Mucosa of descending colon (tissue), 3 donors: ENCODE data around the gene SMIM8. TPM values are rescaled to one million over a fixed set of nuclear protein-coding genes. Genes with fewer than 3 reads are reported as not detected.

Experiments
- ATAC-seq: fragments of 200-7000 bp; cut with Tn5 transposase; one replicate; pipeline ENCODE4 v1.9.1; 2020; ENCODE audit warnings: mild to moderate bottlenecking, moderate library complexity
- DNase-seq, 3 donors: peaks; one replicate each; pipeline ENCODE4 v3.0.0-alpha.2; 2020
- H3K36me3 ChIP-seq: fragments of 200-600 bp; one replicate; pipeline ENCODE4 v1.8.0; 2021; ENCODE audit warnings: low read depth, mild to moderate bottlenecking
- H3K4me1 ChIP-seq: fragments of 200-600 bp; one replicate; pipeline ENCODE4 v1.8.0; 2021; ENCODE audit warnings: low read depth, mild to moderate bottlenecking
- H3K4me3 ChIP-seq: fragments of 200-600 bp; one replicate; pipeline ENCODE4 v1.8.0; 2021; ENCODE audit warnings: mild to moderate bottlenecking
- H3K9me3 ChIP-seq: fragments of 200-600 bp; one replicate; pipeline ENCODE4 v1.8.0; 2021; ENCODE audit warnings: mild to moderate bottlenecking
- CTCF ChIP-seq: fragments of 200-600 bp; IDR thresholded peaks from one replicate; pipeline ENCODE4 v1.8.0; 2022; ENCODE audit warnings: antibody characterized with exemption, mild to moderate bottlenecking
- intact Hi-C, 2 donors: fragments of 100-400 bp; cut with DNase I in 1 of 2; cut with micrococcal nuclease in 1 of 2; formaldehyde crosslinking; loops; one replicate each; pipeline versions ENCODE4 v1.11.0 to v1.11.1; 2022; cut with DNase I, micrococcal nuclease
- total RNA-seq, 3 donors: library from RNA; stranded (reverse); fragmentation: NEBNext Ultra II Directional in 2 of 3; extraction: Animal tissue kit (Norgen Biotek cat#: 25700) in 2 of 3; gene quantifications; one replicate each; pipeline versions ENCODE4 v1.2.1 to v1.2.4, GENCODE V29; 2021 to 2023
- donor health status: DM: no; HTN: no; CAD: no; lungs with moderate emphysema.
- donor health status: DM: no; HTN: no; CAD: no.
- donor health status: DM: no; HTN: yes; CAD: no.

Gene SMIM8
- total RNA-seq, 3 donors from 2014 or later = 10.9 to 18.9 (median 13.2) TPM

GRCh38 chr6:87373377-87373776 is 51.0 kb downstream of the SMIM8 start:
- TF ChIP-seq CTCF = no peak
- ATAC-seq = no peak
- H3K36me3 ChIP-seq = no peaks in the 10 kb centered on the region
- peaks cover 3% of the 10 kb centered on the region for H3K9me3 ChIP-seq
- DNase-seq = no peak
- intact Hi-C loops = no loop called here
- no peaks in the 10 kb centered on the region for H3K4me1 ChIP-seq
- no peak overlapping the region for H3K4me3 ChIP-seq

GRCh38 chr6:87375315-87375714 is 52.9 kb downstream of the SMIM8 start:
- H3K4me1 ChIP-seq = no peaks in the 10 kb centered on the region
- ATAC-seq = no peak
- no peak for TF ChIP-seq CTCF
- intact Hi-C loops = no loop called here
- no peaks in the 10 kb centered on the region for H3K9me3 ChIP-seq
- no peak for DNase-seq
- no peaks in the 10 kb centered on the region for H3K36me3 ChIP-seq
- no peak overlapping the region for H3K4me3 ChIP-seq

GRCh38 chr6:87376643-87377042 is 54.3 kb downstream of the SMIM8 start:
- no peak for DNase-seq
- TF ChIP-seq CTCF = no peak
- Histone ChIP-seq H3K36me3 (no peaks in the 10 kb centered on the region), H3K4me1 (no peaks in the 10 kb centered on the region), H3K9me3 (no peaks in the 10 kb centered on the region), H3K4me3 (no peak overlapping the region)
- intact Hi-C loops = no loop called here
- ATAC-seq = no peak

- Histone ChIP-seq H3K9me3 (no peaks in the 10 kb centered on the region), H3K4me1 (no peaks in the 10 kb centered on the region), H3K4me3 (no peak overlapping the region), H3K36me3 (no peaks in the 10 kb centered on the region)
- DNase-seq (no peak), ATAC-seq (no peak)
- intact Hi-C loops = no loop called here
- no peak for TF ChIP-seq CTCF
Observed at GRCh38 chr6:87378947-87379346, 56.6 kb downstream of the SMIM8 start.

GRCh38 chr6:87382861-87383260 is 60.5 kb downstream of the SMIM8 start:
- intact Hi-C loops = no loop called here
- ATAC-seq = no peak

More at GRCh38 chr6:87382861-87383260, 60.5 kb downstream of the SMIM8 start:
- H3K4me3 ChIP-seq = no peak overlapping the region
- H3K36me3 ChIP-seq = no peaks in the 10 kb centered on the region
- no peaks in the 10 kb centered on the region for H3K4me1 ChIP-seq
- H3K9me3 ChIP-seq = no peaks in the 10 kb centered on the region
- no peak for DNase-seq
- no peak for TF ChIP-seq CTCF
